Right cardiac atrium (tissue), 5 donors: ENCODE data around the gene LGALS8. TPM values are rescaled to one million over a fixed set of nuclear protein-coding genes. Genes with fewer than 3 reads are reported as not detected.
"Not testable (repeated sequence)": the region's sequence is repeated elsewhere in the genome, so short reads cannot be mapped to it uniquely, and the experiment has no call there.

ENCODE experiments used
- ATAC-seq, 2 donors: fragments of 200-7000 bp; cut with Tn5 transposase; one replicate each; pipeline versions ENCODE4 v1.8.0 to v1.9.1; 2020; ENCODE audit warnings: moderate library complexity in 2 of 2, mild to moderate bottlenecking in 1 of 2
- DNase-seq, 3 donors: peaks; one replicate each; pipeline ENCODE4 v3.0.0-alpha.2; 2020
- H3K27ac ChIP-seq: one replicate; pipeline ENCODE4 v1.5.1; 2013; ENCODE audit warnings: mild to moderate bottlenecking, low read length, control low read depth, moderate library complexity
- H3K27me3 ChIP-seq: one replicate; pipeline ENCODE4 v1.6.1; 2013; ENCODE audit not compliant: control insufficient read depth, insufficient read depth
- H3K4me1 ChIP-seq: one replicate; pipeline ENCODE4 v1.6.1; 2013; ENCODE audit warnings: low read length; ENCODE audit not compliant: control insufficient read depth, insufficient read depth
- H3K4me3 ChIP-seq: one replicate; pipeline ENCODE4 v1.5.1; 2013; ENCODE audit warnings: low read length, control low read depth
- H3K9me3 ChIP-seq: one replicate; pipeline ENCODE4 v1.6.1; 2013; ENCODE audit warnings: low read length; ENCODE audit not compliant: control insufficient read depth
- WGBS: extraction: QIAGEN DNeasy Blood & Tissue Kit; methylation state at CpG from one replicate; pipeline ENCODE4 v1.1.7; 2013; 5-methylcytosine and 5-hydroxymethylcytosine counted together
- intact Hi-C, 4 donors: fragments of 100-400 bp; cut with DNase I; formaldehyde crosslinking; loops; one replicate each; pipeline versions ENCODE4 v1.11.0 to v1.14.0; 2022 to 2023
- polyA plus RNA-seq: library from polyadenylated mRNA; stranded (reverse); fragments of 200-250 nt; gene quantifications from one replicate; pipeline ENCODE4 v1.2.3, GENCODE V29; 2013
- total RNA-seq, 4 donors: library from RNA; stranded (reverse); fragmentation: NEBNext Ultra II Directional; extraction: Animal tissue kit (Norgen Biotek cat#: 25700); gene quantifications; one replicate each; pipeline ENCODE4 v1.2.1, GENCODE V29; 2021
- donor health status: healthy with polysubstance abuse.
- donor health status: DM: no; HTN: yes; CAD: no.
- donor health status: DM: no; HTN: no; CAD: no.
- donor health status: DM: no; HTN: yes; CAD: no; lungs with severe emphysema.
- donor health status: DM: yes; HTN: yes; CAD: no.

Gene LGALS8
- total and polyA plus RNA-seq, 5 donors = 40.1 to 67.5 (median 62.3) TPM

GRCh38 chr1:236494082-236494481 is 29.7 kb upstream of the LGALS8 start:
- DNase-seq = no peak
- intact Hi-C loops = loop anchor here in 2 of 4 donors (5.0 kb wide), 2 partner anchors 382 to 387 kb away; no protein-coding TSS in a partner anchor
- ATAC-seq = no peak
- Histone ChIP-seq H3K9me3 (no peaks in the 10 kb centered on the region), H3K4me3 (no peak overlapping the region), H3K4me1 (no peaks in the 10 kb centered on the region), H3K27me3 (no peaks in the 10 kb centered on the region), H3K27ac (no peak overlapping the region)
- 85% methylated on average over 11 of the region's 11 CpGs for WGBS

GRCh38 chr1:236494586-236495466 is 29.0 kb upstream of the LGALS8 start:
- intact Hi-C loops = loop anchor here in 2 of 4 donors (5.0 kb wide), 2 partner anchors 383 to 388 kb away; no protein-coding TSS in a partner anchor
- peak in 1 of 2 donors; percentile 28 for ATAC-seq
- DNase-seq = no peak
- 52% methylated on average over 10 of the region's 10 CpGs for WGBS
- Histone ChIP-seq H3K9me3 (no peaks in the 10 kb centered on the region), H3K4me3 (no peak overlapping the region), H3K27ac (no peak overlapping the region), H3K4me1 (no peaks in the 10 kb centered on the region), H3K27me3 (no peaks in the 10 kb centered on the region)

GRCh38 chr1:236495467-236496112 is 28.2 kb upstream of the LGALS8 start:
- DNase-seq = no peak
- H3K27ac ChIP-seq = no peak overlapping the region
- WGBS = 71% methylated on average over 11 of the region's 11 CpGs
- no peaks in the 10 kb centered on the region for H3K9me3 ChIP-seq
- H3K4me1 ChIP-seq = no peaks in the 10 kb centered on the region
- intact Hi-C loops = no loop called here
- H3K27me3 ChIP-seq = no peaks in the 10 kb centered on the region
- no peak overlapping the region for H3K4me3 ChIP-seq
- ATAC-seq = no peak

DNA sequence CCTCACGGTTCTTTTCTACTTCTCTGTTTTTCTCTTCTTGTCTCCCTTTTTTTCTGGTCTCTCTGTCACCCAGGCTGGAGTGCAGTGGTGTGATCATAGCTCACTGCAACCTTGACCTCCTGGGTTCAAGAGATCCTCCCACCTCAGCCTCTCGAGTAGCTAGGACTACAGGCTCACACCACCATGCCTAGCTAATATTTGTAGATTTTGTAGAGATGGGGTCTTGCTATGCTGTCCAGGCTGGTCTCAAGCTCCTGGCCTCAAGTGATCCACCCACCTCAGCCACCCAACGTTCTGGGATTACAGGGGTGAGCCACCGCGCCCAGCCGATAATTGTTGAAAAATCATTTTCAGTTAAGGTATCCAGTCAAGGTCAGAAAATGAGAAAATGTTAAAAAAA is 25.9 kb upstream of the LGALS8 start:
- Histone ChIP-seq H3K27me3 (no peaks in the 10 kb centered on the region), H3K4me1 (no peaks in the 10 kb centered on the region), H3K9me3 (no peaks in the 10 kb centered on the region), H3K27ac (no peak overlapping the region), H3K4me3 (no peak overlapping the region)
- no peak for DNase-seq
- WGBS = 87% methylated on average over 6 of the region's 6 CpGs
- no peak for ATAC-seq
- intact Hi-C loops = no loop called here

DNA sequence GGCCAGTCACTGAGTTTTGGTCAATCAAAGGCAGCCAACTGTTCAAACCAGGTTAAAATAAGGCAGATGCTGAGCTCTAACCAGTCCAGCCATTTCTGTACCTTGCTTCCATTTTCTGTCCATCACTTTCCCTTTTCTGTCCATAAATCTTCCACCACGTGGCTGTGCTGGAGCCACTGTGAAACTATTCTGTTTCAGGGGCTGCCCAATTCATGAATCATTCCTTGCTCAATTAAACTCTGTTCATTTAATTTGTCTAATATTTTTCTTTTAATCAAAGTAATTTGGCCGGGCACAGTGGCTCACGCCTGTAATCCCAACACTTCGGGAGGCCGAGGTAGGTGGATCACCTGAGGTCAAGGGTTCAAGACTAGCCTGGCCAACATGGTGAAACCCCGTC is 22.7 kb upstream of the LGALS8 start:
- H3K4me1 ChIP-seq = peaks cover 5% of the 10 kb centered on the region
- no peaks in the 10 kb centered on the region for H3K27me3 ChIP-seq
- intact Hi-C loops = no loop called here
- no peak overlapping the region for H3K27ac ChIP-seq
- 93% methylated on average over 6 of the region's 6 CpGs for WGBS
- no peaks in the 10 kb centered on the region for H3K9me3 ChIP-seq
- no peak overlapping the region for H3K4me3 ChIP-seq
- ATAC-seq (no peak), DNase-seq (no peak)

- no peak overlapping the region for H3K27ac ChIP-seq
- no peak for ATAC-seq
Observed at GRCh38 chr1:236502579-236502971, 21.2 kb upstream of the LGALS8 start.

DNA sequence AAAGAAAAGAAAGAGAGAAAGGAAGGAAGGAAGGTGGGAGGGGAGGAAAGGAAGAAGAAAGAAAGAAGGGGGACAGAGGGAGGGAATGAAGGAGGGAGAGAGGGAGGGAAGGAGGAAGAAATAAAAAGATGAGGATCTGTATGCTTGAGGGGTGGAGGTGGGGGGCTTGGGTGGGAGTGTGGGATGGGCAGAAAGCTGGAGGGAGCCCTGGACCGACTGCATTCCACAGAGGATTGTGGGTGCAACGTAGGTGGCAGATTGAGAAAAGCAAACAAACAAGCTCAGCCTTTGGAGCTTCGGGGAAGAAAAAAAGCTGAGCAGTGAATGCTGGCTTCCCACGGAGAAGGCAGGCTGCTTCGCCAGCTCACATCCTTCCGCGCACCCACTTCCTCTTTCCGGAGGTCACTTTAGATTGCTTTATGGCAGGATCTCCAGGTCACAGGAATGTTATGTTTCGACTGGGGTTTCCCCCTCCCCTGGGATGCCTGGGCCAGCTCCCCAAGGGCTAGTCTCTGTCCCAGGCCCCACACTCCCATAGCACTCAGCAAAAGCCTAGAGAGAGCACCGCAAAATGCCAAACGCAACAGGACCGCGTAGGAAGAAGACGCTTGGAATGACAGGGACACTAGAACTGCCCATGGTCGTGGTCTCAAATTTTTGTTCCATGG is 20.7 kb upstream of the LGALS8 start:
- peak overlapping the region; percentile 56 for H3K27ac ChIP-seq
- 21% methylated on average over 15 of the region's 15 CpGs for WGBS
- DNase-seq (peak; percentile 60 to 81 (median 79)), ATAC-seq (peak; percentile 66 to 76)
- intact Hi-C loops = no loop called here
- peaks cover 5% of the 10 kb centered on the region for H3K4me1 ChIP-seq
- peak overlapping the region; percentile 49 for H3K4me3 ChIP-seq
- H3K9me3 ChIP-seq = no peaks in the 10 kb centered on the region
- H3K27me3 ChIP-seq = no peaks in the 10 kb centered on the region

More at GRCh38 chr1:236502579-236502971, 21.2 kb upstream of the LGALS8 start:
- no peak overlapping the region for H3K4me3 ChIP-seq
- peaks cover 5% of the 10 kb centered on the region for H3K4me1 ChIP-seq
- no peaks in the 10 kb centered on the region for H3K9me3 ChIP-seq
- intact Hi-C loops = no loop called here
- 30% methylated on average over 2 of the region's 2 CpGs for WGBS
- DNase-seq = no peak
- no peaks in the 10 kb centered on the region for H3K27me3 ChIP-seq

GRCh38 chr1:236504338-236504737 is 19.4 kb upstream of the LGALS8 start:
- H3K4me3 ChIP-seq, intact Hi-C loops: not testable (repeated sequence)

GRCh38 chr1:236507022-236507700 is 16.6 kb upstream of the LGALS8 start:
- Histone ChIP-seq H3K9me3 (no peaks in the 10 kb centered on the region), H3K4me1 (peaks cover 5% of the 10 kb centered on the region), H3K4me3 (no peak overlapping the region), H3K27ac (peak overlapping the region; percentile 80), H3K27me3 (no peaks in the 10 kb centered on the region)
- intact Hi-C loops = no loop called here
- 51% methylated on average over 5 of the region's 5 CpGs for WGBS
- DNase-seq = peak in 1 of 3 donors; percentile 67
- ATAC-seq = peak; percentile 84 to 92

More at GRCh38 chr1:236504338-236504737, 19.4 kb upstream of the LGALS8 start:
- not testable (repeated sequence) for H3K9me3 ChIP-seq, H3K27ac ChIP-seq, DNase-seq, ATAC-seq, H3K4me1 ChIP-seq, H3K27me3 ChIP-seq
- 89% methylated on average over 3 of the region's 3 CpGs for WGBS

DNA sequence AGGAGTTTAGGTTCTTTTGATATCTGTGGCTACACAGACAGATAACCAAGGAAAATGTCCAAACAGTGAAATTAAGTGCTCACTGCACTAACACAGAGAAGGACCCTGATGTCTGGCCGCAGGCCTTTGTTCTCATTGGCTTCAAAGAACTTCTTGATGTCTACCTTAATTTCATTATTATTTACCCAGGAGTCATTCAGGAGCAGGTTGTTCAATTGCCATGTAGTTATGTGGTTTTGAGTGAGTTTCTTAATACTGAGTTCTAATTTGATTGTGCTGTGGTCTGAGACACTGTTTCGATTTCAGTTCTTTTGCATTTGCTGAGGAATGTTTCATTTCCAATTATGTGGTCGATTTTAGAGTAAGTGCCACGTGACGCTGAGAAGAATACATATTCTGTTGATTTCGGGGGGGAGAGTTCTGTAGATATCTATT is 15.2 kb upstream of the LGALS8 start:
- H3K27ac ChIP-seq = no peak overlapping the region
- ATAC-seq (no peak), DNase-seq (no peak)
- WGBS = 83% methylated on average over 6 of the region's 6 CpGs
- no peak overlapping the region for H3K4me3 ChIP-seq
- intact Hi-C loops = no loop called here
- H3K27me3 ChIP-seq = no peaks in the 10 kb centered on the region
- no peaks in the 10 kb centered on the region for H3K4me1 ChIP-seq
- H3K9me3 ChIP-seq = no peaks in the 10 kb centered on the region
